Endothelial cell (in vitro differentiated cells): ENCODE results near the gene PALM2AKAP2. TPM values are rescaled to one million over a fixed set of nuclear protein-coding genes. Genes with fewer than 3 reads are reported as not detected.

Experiments
- DNase-seq: peaks from one replicate; pipeline ENCODE4 v3.0.0; 2021; ENCODE audit warnings: low spot score
- H3K27ac Mint-ChIP-seq: one replicate; pipeline ENCODE4 v1.8.0; 2021; ENCODE audit warnings: mixed read lengths, inconsistent platforms; ENCODE audit not compliant: unreplicated experiment
- H3K27me3 Mint-ChIP-seq: one replicate; pipeline ENCODE4 v1.8.0; 2021; ENCODE audit warnings: mild to moderate bottlenecking, moderate library complexity, mixed read lengths, inconsistent platforms; ENCODE audit not compliant: unreplicated experiment
- H3K36me3 Mint-ChIP-seq: one replicate; pipeline ENCODE4 v1.8.0; 2021; ENCODE audit warnings: mild to moderate bottlenecking, low read depth, mixed read lengths, inconsistent platforms; ENCODE audit not compliant: unreplicated experiment
- H3K4me1 Mint-ChIP-seq: one replicate; pipeline ENCODE4 v1.8.0; 2021; ENCODE audit warnings: mild to moderate bottlenecking, mixed read lengths, inconsistent platforms; ENCODE audit not compliant: unreplicated experiment
- H3K4me3 Mint-ChIP-seq: one replicate; pipeline ENCODE4 v1.8.0; 2021; ENCODE audit warnings: mild to moderate bottlenecking, mixed read lengths, inconsistent platforms; ENCODE audit not compliant: unreplicated experiment
- H3K9me3 Mint-ChIP-seq: one replicate; pipeline ENCODE4 v1.8.0; 2021; ENCODE audit warnings: mixed read lengths, inconsistent platforms; ENCODE audit not compliant: unreplicated experiment
- CTCF ChIP-seq: fragments of 200-600 bp; sonication (generic); IDR thresholded peaks from one replicate; pipeline ENCODE4 v1.5.0; 2021; ENCODE audit warnings: antibody characterized with exemption; ENCODE audit not compliant: unreplicated experiment
- total RNA-seq: library from RNA; stranded (reverse); fragmentation: NEBNext Ultra II Directional; extraction: Animal tissue kit (Norgen Biotek cat#: 25700); gene quantifications from one replicate; pipeline ENCODE4 v1.2.1, GENCODE V29; 2021; ENCODE audit not compliant: unreplicated experiment

The PALM2AKAP2 gene
- total RNA-seq, 1 donor from 2014 or later: 1.2 TPM

GRCh38 chr9:109765830-109766229, 14.2 kb upstream of the PALM2AKAP2 start:
- DNase-seq: no peak
- Mint-ChIP-seq H3K27me3 (peaks cover 1% of the 10 kb centered on the region), H3K9me3 (no peaks in the 10 kb centered on the region), H3K4me3 (no peak overlapping the region), H3K27ac (no peak overlapping the region), H3K36me3 (no peaks in the 10 kb centered on the region), H3K4me1 (no peaks in the 10 kb centered on the region)
- no peak for TF ChIP-seq CTCF

GRCh38 chr9:109766351-109766750, 13.6 kb upstream of the PALM2AKAP2 start:
- no peaks in the 10 kb centered on the region for H3K4me1 Mint-ChIP-seq
- no peaks in the 10 kb centered on the region for H3K9me3 Mint-ChIP-seq
- H3K27me3 Mint-ChIP-seq: peaks cover 1% of the 10 kb centered on the region
- no peaks in the 10 kb centered on the region for H3K36me3 Mint-ChIP-seq
- no peak overlapping the region for H3K27ac Mint-ChIP-seq
- no peak overlapping the region for H3K4me3 Mint-ChIP-seq
- no peak for DNase-seq
- TF ChIP-seq CTCF: no peak

- no peak overlapping the region for H3K4me3 Mint-ChIP-seq
- H3K9me3 Mint-ChIP-seq: no peaks in the 10 kb centered on the region
- no peaks in the 10 kb centered on the region for H3K36me3 Mint-ChIP-seq
- no peak for DNase-seq
- TF ChIP-seq CTCF: no peak
- H3K27me3 Mint-ChIP-seq: peaks cover 3% of the 10 kb centered on the region
- no peak overlapping the region for H3K27ac Mint-ChIP-seq
- H3K4me1 Mint-ChIP-seq: no peaks in the 10 kb centered on the region
Measured at GRCh38 chr9:109767404-109767803, 12.6 kb upstream of the PALM2AKAP2 start.

GRCh38 chr9:109767814-109768213, 12.2 kb upstream of the PALM2AKAP2 start:
- no peak for TF ChIP-seq CTCF
- no peak for DNase-seq
- no peaks in the 10 kb centered on the region for H3K4me1 Mint-ChIP-seq
- no peak overlapping the region for H3K27ac Mint-ChIP-seq
- H3K27me3 Mint-ChIP-seq: peaks cover 3% of the 10 kb centered on the region
- H3K9me3 Mint-ChIP-seq: no peaks in the 10 kb centered on the region
- H3K36me3 Mint-ChIP-seq: no peaks in the 10 kb centered on the region
- no peak overlapping the region for H3K4me3 Mint-ChIP-seq

GRCh38 chr9:109769250-109769649, 10.7 kb upstream of the PALM2AKAP2 start:
- Mint-ChIP-seq H3K27ac (no peak overlapping the region), H3K27me3 (peaks cover 3% of the 10 kb centered on the region), H3K9me3 (no peaks in the 10 kb centered on the region), H3K4me1 (no peaks in the 10 kb centered on the region), H3K36me3 (no peaks in the 10 kb centered on the region), H3K4me3 (no peak overlapping the region)
- DNase-seq: no peak
- no peak for TF ChIP-seq CTCF
